Measurements from ENCODE around the gene OR9G4.

The OR9G4 gene

GRCh38 chr11:56748597-56748996 is at the start of gene OR9G4:
TSS of gene OR9G4 (minus strand) at chr11:56748697. CDS start at chr11:56743766, 4,931 bp downstream.
- no peak within 1 kb of the TSS for H3K4me3 ChIP-seq (ENCODE audit: low read depth, low read length)
- TF ChIP-seq POLR2A (IDR thresholded peaks at IDR 0.05; ENCODE audit: extremely low read depth, insufficient read length), result no peak
- no peak for TF ChIP-seq MAX (IDR thresholded peaks at IDR 0.05; ENCODE audit: low read depth, low read length)
- TF ChIP-seq MYC (IDR thresholded peaks at IDR 0.05; ENCODE audit: low read depth, low read length), result no peak
- TF ChIP-seq CTCF (IDR thresholded peaks at IDR 0.05; ENCODE audit: low read depth, low read length), result no peak
- no peak for DNase-seq (ENCODE audit: low read depth)

- no peak overlapping the region for H3K4me3 ChIP-seq (ENCODE audit: low read depth, low read length)
- no peak for TF ChIP-seq MYC (IDR thresholded peaks at IDR 0.05; ENCODE audit: low read depth, low read length)
- TF ChIP-seq CTCF (IDR thresholded peaks at IDR 0.05; ENCODE audit: low read depth, low read length), result peak; percentile 41
- TF ChIP-seq POLR2A (IDR thresholded peaks at IDR 0.05; ENCODE audit: extremely low read depth, insufficient read length), result no peak
- no peak for TF ChIP-seq MAX (IDR thresholded peaks at IDR 0.05; ENCODE audit: low read depth, low read length)
- DNase-seq (ENCODE audit: low read depth), result peak; percentile 71
Observed at GRCh38 chr11:56783448-56784041, 35.0 kb upstream of the OR9G4 start.

GRCh38 chr11:56782167-56782847 is 33.8 kb upstream of the OR9G4 start:
- no peak overlapping the region for H3K4me3 ChIP-seq (ENCODE audit: low read depth, low read length)
- DNase-seq (ENCODE audit: low read depth), result peak; percentile 14
- no peak for TF ChIP-seq CTCF (IDR thresholded peaks at IDR 0.05; ENCODE audit: low read depth, low read length)
- no peak for TF ChIP-seq MYC (IDR thresholded peaks at IDR 0.05; ENCODE audit: low read depth, low read length)
- no peak for TF ChIP-seq MAX (IDR thresholded peaks at IDR 0.05; ENCODE audit: low read depth, low read length)
- no peak for TF ChIP-seq POLR2A (IDR thresholded peaks at IDR 0.05; ENCODE audit: extremely low read depth, insufficient read length)

GRCh38 chr11:56776809-56777208 is 28.3 kb upstream of the OR9G4 start:
- no peak for TF ChIP-seq MYC (IDR thresholded peaks at IDR 0.05; ENCODE audit: low read depth, low read length)
- TF ChIP-seq MAX (IDR thresholded peaks at IDR 0.05; ENCODE audit: low read depth, low read length), result no peak
- TF ChIP-seq POLR2A (IDR thresholded peaks at IDR 0.05; ENCODE audit: extremely low read depth, insufficient read length), result no peak
- TF ChIP-seq CTCF (IDR thresholded peaks at IDR 0.05; ENCODE audit: low read depth, low read length), result no peak
- H3K4me3 ChIP-seq (ENCODE audit: low read depth, low read length), result no peak overlapping the region
- DNase-seq (ENCODE audit: low read depth), result no peak

GRCh38 chr11:56764976-56765375 is 16.5 kb upstream of the OR9G4 start:
- DNase-seq (ENCODE audit: low read depth), result no peak
- no peak overlapping the region for H3K4me3 ChIP-seq (ENCODE audit: low read depth, low read length)
- TF ChIP-seq MYC (IDR thresholded peaks at IDR 0.05; ENCODE audit: low read depth, low read length), result no peak
- no peak for TF ChIP-seq MAX (IDR thresholded peaks at IDR 0.05; ENCODE audit: low read depth, low read length)
- TF ChIP-seq CTCF (IDR thresholded peaks at IDR 0.05; ENCODE audit: low read depth, low read length), result no peak
- no peak for TF ChIP-seq POLR2A (IDR thresholded peaks at IDR 0.05; ENCODE audit: extremely low read depth, insufficient read length)
